ENCODE results near the gene SRCIN1.

GRCh38 chr17:38653679-38654078 is 47.9 kb upstream of the SRCIN1 start:
- no peak for TF ChIP-seq CTCF (IDR thresholded peaks at IDR 0.05)
- no peak for TF ChIP-seq POLR2A (IDR thresholded peaks at IDR 0.05)
- no peak for TF ChIP-seq POLR2AphosphoS5 (IDR thresholded peaks at IDR 0.05)

Measured in breast epithelium (tissue), 3 donors.